NCI-H2227 (cell line): ENCODE results near the gene ATRIP.
"Not testable (repeated sequence)": the region's sequence is repeated elsewhere in the genome, so short reads cannot be mapped to it uniquely, and the experiment has no call there.

Experiments used
- DNase-seq: peaks from one replicate; lab custom pipeline; 2025; ENCODE audit not compliant: unreplicated experiment; lab: John Stamatoyannopoulos, UW

Gene ATRIP

DNA sequence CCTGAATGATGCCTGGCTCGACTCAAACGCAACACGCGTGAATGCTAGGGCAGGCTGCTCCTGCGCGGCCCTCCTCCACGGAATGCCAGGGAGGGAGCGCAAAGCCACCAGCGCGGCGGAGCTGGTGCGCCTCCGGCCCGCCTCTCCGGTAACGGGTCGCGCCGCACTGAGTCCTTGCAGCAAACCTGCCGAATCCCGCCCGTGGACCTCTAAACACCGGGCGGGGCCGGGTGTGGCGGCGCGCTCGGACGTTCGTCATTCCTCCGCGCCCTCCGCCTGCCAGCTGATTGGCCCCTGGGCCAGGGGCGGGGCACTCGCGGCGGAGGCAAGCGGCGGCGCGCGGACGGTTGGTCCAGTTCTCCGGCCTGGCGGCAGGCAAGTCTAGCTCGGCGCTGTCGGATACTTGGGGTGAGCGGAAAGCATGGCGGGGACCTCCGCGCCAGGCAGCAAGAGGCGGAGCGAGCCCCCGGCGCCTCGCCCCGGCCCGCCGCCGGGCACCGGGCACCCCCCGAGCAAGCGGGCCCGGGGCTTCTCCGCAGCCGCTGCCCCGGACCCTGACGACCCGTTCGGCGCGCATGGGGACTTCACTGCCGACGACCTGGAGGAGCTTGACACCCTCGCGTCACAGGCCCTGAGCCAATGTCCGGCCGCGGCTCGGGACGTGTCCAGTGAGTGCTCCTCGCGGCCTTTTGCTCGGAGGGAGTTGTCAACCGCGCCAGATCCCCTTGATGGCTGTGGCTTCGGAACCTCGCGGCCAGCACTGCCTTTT is at the start of gene ATRIP:
Gene ATRIP, plus strand, starts transcription at position 313 of the 769 bp plus-strand sequence. Its CDS starts 109 bp downstream, at position 422.
- peak; percentile 92 for DNase-seq

DNA sequence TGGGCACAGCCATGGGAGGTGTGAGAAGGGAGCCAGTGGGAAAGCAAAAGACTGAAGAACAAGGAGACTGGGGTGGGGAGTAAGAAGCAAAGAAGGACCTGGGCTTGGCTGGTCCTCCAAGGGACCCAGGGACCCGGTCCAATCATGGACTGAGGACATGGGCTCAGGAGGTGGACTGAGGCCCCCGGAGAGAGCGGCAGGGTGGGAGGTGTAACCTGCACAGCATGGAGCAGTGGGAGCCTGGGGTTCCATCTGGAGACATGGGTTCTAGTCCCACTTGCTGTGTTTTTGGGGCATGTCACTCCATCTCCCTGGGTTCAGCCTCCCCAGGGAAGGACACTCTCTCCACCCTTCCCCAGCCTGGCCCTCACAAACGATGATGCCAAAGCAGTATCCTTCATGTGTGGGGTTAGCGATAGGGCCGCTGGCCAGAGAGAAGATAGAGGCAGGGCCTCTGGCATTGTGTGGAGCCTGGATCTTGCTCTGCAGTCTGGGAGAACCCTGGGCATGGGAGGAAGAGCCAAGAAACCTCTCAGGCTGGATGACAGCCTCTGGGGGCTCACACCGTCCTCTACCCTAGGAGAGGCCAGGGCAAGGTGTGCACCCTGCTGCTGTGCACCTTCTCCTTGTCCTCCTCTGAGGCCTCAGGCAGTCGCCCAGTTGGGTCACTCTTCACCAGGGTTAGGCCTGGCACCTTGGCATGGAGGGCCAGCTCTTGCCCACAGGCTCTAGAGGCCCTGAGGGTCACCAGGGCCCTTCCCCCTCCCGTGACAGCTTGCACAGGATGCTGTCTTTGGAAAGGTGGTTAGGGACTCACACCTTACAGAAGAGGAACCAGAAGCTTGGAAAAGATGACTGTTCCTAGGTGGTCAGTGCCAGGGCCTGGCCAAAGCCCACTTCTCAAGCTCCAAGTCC is 48.5 kb upstream of the ATRIP start:
- DNase-seq, result no peak

DNA sequence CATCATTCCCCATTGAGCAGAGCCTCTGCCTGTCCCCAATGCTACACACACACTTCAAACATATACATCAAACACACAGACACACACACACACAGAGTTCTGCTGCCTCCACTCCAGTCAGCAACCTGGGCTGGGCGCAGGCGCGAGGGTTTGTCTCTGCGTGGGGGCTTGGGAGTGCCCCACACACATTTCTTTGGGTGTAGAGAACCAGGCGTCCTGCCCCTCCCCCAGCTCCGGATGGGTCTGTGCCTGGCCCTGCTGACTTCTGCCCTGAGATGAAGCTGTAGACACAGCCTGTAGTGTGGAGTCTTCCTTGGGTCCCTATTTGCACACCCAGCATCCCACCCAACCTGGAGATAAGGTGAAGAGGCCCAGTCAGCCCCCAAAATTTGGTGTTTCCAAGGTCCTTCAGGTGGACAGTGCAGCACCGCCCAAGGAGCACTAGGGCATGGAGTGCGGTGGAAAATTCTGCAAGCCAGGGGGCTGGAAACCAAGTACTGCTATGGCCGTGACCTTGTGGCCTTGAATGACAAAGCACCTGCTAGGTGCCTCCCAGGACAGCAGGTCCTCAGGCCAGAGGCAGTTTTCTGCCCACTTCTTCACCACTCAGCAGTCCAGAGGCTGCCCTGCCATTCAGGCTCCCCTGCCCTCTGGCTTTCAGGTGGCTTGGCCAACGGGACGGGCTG is 47.7 kb upstream of the ATRIP start:
- DNase-seq, result no peak

DNA sequence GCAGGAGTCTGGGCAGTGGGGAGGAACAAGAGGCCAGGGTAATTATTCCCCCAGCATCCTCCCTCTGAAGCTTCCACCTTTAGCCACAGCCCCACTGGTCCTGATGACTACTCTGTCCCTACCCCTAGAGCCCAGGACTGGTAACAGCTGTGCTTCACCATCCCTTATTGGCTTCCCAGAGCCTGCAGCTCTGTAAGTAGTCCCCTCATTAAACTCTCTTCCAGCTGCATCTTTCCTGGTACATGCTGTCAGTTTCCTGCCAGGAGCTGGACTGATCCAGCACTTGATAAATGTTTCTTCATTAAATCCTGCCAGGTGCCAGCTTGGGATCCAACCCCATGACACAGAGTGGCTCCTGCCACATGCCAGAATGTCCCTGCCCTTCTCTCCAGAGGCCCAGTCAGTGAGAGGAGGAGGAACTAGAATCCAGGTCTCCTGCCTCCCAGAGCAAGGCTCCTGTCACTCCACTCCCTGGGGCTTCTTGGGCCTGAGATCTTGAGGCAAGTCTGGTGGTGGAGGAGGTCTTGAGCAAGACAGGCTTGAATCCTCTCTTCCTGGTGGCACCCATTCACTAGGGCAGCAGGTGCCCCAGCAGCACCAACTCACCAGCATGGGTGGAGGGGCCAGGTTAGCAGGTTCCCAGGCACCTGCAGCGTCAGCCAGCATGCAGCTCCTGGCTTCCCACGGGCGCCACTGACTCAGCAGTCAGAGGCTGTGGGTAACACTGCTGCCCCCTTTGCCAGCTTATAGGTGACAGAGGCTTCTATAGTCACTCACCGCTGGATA is 47.0 kb upstream of the ATRIP start:
- no peak for DNase-seq

DNA sequence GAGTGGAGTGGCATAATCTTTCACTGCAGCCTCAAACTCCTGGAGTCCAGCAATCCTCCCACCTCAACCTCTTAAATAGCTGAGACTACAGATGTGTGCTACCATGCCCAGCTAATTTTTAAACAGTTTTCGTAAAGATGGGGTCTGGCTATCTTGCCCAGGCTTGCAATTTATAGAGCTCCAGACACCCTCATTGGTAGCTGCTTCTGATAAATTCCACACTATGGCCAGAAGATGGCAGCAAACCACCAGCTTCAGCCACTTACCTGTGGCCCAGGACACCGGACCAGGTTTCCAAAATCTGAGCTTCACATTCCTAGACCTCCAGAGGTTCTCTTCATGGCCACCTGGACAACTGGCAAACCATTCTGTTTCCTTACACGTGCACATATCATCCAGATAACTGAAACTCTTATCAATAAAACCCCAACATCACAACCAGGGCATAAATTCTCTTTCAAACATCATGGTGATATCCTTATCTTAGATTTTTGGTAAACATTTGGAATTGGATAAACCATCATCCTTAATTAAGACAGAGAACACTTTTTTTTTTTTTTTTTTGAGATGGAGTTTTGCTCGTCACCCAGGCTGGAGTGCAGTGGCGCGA is 45.6 kb upstream of the ATRIP start:
- DNase-seq, result peak; percentile 60

DNA sequence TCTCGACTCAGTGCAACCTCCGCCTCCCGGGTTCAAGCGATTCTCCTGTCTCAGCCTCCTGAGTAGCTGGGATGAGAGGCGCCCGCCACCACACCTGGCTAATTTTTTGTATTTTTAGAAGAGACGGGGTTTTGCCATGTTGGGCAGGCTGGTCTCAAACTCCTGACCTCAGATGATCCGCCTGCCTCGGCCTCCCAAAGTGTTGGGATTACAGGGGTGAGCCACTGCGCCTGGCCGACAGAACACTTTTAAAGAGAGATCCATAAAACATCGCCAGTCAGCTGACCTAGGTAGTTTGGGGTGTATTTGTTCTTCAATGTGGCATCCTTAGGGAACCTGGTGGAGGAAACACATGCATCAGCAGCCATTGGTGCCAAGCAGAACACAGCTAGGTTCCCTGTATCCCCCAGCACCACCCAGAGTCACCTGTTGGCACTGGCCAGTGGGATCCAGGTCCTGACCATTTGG is 45.1 kb upstream of the ATRIP start:
- DNase-seq, result not testable (repeated sequence)

DNA sequence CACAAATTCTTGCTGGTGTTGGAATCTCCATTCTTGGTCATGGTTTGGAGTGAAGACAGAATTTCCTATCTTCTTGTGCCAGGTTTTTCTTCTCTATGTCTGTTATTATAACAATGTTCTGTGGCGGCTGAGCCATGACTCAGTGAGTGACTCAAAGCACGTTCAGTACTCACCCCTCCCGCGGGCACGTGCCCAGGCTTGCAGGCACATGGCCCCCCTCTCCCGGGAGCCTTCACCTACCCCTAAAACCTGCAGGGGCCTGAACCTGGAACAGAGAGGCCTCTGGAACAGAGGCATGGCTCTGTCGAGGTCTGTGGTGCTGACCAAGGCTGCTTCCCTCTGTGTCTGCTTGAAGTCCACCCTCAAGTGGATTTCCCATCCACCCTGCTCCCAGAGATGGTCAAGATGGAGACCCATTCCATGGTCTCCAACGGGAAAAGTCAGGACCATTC is 44.2 kb upstream of the ATRIP start:
- DNase-seq, result no peak

DNA sequence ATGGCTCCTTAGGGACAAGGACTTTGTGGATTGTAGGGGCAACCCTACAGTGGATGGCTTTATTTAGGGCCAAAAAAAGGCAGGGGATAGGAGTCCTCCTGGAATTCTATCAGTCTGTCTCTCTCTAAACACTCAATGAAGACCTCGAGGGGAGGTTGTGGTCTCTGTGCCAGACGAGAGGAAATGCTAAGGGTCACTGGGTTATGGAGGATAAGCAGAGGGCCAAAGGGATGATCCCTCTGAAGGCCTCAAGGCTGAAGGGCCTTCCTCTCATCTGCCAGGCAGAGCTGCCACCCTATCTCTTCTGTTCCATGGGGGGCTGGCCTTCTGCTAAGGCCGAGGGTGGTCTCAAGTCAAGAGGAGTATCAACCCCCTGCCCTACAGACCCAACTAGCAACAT is 43.6 kb upstream of the ATRIP start:
- DNase-seq, result no peak

DNA sequence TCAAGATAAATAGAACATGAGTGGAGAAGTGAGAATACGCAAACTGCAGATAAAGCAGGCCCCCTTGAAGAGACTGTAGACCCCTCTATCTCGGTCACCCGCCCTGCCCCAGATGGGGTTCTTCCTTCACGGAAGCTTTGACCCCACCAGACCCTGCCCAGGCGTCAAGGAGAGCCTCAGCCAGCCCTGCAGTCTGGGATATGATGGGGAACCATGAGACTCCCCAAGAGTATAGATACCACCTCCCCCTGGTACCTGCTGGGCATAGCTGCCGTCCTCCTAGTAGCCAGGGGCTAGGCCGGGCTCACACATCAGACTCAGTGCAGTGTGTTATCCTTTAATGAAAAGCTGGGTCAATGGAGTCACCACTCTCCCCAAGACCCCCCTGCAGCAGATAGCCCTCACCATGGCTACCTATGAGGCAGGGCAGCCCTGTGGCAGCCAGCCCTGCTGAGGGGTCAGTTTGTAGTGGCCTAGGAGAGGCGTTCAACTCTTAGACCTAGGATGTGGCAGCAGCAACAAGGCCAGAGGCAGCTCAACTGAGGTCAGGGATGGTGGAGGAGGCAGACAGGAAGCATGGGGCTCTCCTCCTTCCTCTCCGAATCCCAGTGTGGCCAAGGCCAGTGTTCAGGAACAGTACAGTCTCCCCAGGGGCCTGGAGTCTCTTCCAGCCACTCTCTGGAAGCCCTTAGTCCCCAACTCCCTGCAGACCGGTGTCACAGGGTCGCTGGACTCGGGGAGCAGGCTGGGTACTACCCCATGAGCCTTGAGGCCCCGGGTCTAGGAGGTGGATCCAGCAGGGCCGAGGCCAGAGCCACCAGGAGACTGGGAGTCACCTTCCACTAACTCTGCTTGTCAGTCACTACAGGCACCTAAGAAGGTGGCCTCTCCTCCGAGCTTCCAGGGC is 42.8 kb upstream of the ATRIP start:
- DNase-seq, result no peak

DNA sequence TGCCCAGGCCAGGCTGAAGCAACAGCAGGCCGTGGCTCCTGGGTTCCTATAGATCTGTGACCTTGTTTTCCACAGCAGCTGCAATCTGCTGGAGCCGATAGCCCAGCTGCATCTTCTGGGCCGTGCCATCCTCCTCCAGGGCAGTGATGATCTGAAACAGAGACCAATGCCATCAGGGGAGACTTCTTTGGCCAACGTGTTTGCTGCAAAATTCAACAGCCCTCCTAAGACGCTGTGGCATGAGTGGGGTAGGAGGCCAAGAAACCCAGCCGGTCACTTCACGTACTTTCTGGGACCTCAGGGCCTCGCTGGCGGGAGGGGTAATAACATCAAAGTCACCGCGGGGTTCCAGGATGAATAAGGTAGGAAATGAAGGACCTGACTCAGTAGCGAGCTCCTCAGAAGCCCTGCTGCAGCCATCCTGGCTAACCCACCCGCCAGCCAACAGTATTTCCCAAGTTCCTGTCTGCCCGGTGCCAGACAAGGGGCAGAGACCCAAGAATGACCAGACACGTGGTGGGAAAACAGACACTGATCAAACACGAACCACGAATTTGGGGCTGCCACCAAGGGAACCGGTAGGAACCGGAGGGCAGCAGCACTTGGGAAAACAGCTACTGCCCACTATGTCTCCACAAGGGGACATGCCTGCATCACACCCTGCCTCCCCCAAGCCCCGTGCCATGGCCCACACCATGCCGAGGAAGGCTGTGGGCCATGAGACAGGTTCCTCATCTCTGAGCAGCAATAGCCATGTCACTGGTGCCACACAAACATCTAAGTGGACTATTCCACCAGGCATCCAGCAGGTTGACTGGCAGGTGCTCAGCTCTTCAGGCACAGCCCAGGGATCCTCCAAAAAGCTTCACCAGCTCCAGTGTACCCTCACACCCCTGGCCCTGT is 41.8 kb upstream of the ATRIP start:
- no peak for DNase-seq

DNA sequence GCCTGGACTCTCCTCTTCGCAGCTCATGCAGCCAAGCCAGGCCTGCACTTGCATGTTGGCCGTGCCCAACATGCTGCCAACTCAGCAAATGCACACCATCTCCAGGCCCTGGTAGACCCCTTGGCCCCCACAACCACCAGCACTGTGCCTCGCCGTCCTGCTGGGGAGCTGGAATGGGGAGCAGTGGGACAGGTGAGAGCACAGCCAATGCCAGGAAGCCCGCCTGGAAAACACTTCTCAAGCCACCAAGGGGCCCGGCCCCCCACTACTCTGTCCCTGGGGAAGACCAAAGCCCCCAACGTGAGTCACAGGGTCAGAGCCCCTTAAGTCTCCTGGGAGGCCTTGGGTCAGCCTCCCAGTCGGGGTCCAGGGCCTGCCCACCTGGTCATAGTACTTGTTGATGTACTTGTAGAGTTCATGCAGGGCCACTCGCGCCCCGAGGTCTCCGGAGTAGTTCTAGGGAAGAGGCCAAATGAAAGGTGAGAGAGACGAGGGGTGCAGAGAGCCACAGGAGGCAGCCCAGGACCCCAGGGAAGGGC is 41.1 kb upstream of the ATRIP start:
- DNase-seq, result no peak

DNA sequence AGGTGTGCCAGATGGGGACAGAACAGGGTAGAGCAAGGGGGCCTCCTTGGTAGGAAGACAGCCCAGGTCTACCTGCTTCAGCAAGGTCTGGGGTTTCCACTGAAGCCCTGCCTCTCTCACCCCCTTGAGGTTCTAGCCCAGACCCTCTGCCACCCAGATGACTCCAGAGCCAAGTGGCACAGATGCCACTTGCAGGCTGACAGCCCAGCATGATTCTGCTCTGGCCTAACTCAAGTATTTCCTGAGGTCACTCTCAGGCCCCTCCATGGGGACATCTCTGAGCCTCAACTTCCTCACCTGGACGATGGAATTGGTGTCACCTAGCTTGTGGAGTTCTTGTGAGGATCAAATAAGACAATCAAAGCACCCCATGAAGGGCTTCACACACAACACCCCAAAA is 40.6 kb upstream of the ATRIP start:
- no peak for DNase-seq

DNA sequence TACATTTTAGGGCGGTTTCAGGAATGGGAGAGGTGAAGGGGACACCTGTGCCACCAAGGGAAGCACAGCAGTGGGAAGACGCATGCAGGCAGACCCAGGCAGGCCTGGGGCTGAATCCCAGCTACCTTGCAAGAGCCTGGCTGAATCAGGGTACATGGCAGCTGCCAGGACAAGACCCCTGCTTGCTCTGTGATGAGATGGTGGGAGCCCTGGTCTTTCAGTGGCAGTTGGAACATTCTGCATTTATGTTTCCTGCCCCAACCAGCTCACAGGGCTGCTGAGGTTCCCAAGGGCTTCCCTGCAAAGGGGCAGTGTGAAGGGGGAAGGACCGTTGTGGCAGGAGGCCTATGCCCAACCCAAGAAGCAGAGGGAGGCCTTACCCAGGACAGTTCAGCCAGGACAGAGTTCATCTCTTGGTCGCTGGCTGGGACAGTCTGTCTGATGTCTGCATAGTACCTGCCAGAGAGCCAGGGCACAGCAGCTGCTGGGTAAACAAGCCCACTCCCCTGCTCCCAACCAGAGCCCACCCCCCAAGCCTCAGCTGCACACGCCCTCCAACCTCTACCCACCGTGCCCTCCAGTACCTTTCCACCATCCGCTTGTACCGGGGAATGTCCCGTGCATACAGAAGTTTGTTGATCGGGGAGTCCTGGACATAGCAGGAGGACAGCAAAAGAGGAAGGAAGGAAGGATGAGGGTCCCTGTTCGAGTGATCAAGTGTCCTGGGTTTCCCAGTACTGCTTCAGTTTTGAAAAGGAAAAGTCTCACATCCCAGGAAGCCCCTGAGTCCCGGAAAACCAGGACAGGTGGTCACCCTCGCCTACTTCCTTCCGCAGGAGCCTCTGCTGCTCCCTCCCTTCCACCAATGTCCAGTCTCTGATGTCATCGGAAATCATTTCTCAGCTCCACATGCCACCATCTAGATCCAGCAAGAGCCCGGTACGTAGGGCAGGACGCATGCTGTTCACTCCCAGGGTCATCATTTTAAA is 39.8 kb upstream of the ATRIP start:
- DNase-seq, result no peak

DNA sequence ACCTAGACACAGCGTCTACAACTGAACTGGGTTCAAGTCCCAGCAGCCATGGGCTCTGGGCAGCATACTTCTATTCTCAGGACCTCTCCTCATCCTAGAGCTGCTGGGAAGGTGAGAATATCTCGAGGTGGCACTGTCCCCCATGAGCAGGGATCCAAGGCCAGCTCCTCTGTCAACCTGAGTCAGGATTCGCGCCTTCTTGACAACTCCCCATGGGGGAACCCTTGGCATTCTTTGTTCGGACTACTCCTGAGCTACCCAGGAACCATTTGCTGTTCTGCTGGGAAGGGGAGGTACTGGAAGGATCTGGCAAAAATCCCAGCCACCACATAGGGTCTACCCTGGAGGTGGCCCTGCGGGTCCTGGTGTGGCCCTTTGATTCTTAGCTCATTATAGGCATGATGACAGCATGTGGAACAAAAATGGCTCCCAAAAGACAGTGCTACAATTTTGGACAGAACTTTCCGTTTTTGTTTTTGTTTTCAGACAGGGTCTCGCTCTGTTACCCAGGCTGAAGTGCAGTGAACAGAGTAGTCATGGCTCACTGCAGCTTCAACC is 38.9 kb upstream of the ATRIP start:
- no peak for DNase-seq

DNA sequence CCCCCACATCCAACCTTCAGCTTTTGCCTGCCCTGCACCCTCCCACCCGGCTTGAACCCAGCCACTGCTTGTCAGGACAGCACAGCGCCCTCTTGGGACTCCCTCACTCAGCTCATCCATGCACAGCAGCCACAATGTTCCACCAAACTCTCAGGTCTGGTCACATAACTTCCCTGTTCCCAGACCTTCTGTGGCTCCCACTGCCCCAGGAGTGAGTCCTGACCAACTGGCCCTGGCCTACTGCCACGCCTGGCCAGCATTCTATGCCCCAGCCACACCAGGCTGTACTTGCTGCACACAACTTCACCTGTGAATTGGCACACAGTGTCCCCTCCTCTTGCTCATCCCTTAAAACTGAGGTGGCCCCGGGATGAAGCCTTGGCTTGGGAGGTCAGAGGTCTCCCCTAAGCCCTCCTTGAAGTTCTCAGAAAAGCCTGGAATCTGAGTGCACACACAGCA is 37.7 kb upstream of the ATRIP start:
- DNase-seq, result no peak
